K562 (cell line): ENCODE measurements around the gene MAGI2. TPM values are rescaled to one million over a fixed set of nuclear protein-coding genes. Genes with fewer than 3 reads are reported as not detected.

ENCODE experiments used
- ATAC-seq: fragments of 200-7000 bp; cut with Tn5 transposase; 3 replicates; pipeline ENCODE4 v1.9.1; 2020; ENCODE audit warnings: moderate library complexity
- BruUV-seq: library from RNA; stranded (reverse); fragments of 400-500 nt; replicated peaks from 2 replicates; lab custom pipeline; 2021; lab: Mats Ljungman, UMichigan
- CTCF ChIA-PET: fragments of 300-600 bp; formaldehyde crosslinking; extraction: SDS; loops from one replicate; lab custom pipeline; 2021; ENCODE audit warnings: low intra/inter-chr PET ratio; lab: Yijun Ruan, JAX
- POLR2A ChIA-PET: fragments of 300-600, 350-650 bp; sonication (Branson Sonifier 250); formaldehyde crosslinking; extraction: SDS; loops from one replicate; lab custom pipeline; 2021; ENCODE audit warnings: antibody characterized with exemption, inconsistent platforms; lab: Yijun Ruan, JAX
- DNase-seq, 4 experiments: peaks; one replicate each; pipeline versions ENCODE4 v3.0.0 to v3.0.0-alpha.2; 2011 to 2018; ENCODE audit warnings: low spot score in 3 of 4, mixed read lengths in 3 of 4; ENCODE audit errors: extremely low read depth in 1 of 4
- FAIRE-seq: peaks from 2 replicates; lab custom pipeline; 2011; peaks lifted over from hg19 to GRCh38; lab: Jason Lieb, UNC
- H2AFZ ChIP-seq: 2 replicates; pipeline ENCODE4 v1.6.0; 2011; ENCODE audit warnings: low read depth, low read length, control low read depth, inconsistent platforms
- H3K27ac ChIP-seq: fragments of 200-600 bp; 3 replicates; pipeline ENCODE4 v1.8.0; 2011; ENCODE audit warnings: low read depth, mild to moderate bottlenecking, control low read depth, inconsistent platforms, low read length, moderate library complexity, mixed read lengths; ENCODE audit errors: extremely low read depth
- H3K27me3 ChIP-seq, 2 experiments: fragments of 300-600 bp in 1 of 2; 2 replicates in 1 of 2; 3 replicates in 1 of 2; pipeline versions ENCODE4 v1.6.0 to v1.8.0; 2011; ENCODE audit warnings: inconsistent platforms in 2 of 2, low read length in 2 of 2, mild to moderate bottlenecking in 1 of 2, mixed read lengths in 1 of 2, moderate library complexity in 1 of 2; ENCODE audit not compliant: control insufficient read depth in 2 of 2, insufficient read depth in 2 of 2
- H3K36me3 ChIP-seq: fragments of 300-600 bp; 3 replicates; pipeline ENCODE4 v1.8.0; 2011; ENCODE audit warnings: mild to moderate bottlenecking, low read length, inconsistent platforms; ENCODE audit not compliant: control insufficient read depth, insufficient read depth
- H3K4me1 ChIP-seq, 2 experiments: fragments of 200-600 bp in 1 of 2; replicated peaks in 1 of 2; 2 replicates in 1 of 2; 3 replicates in 1 of 2; pipeline versions ENCODE4 v1.5.1 to v1.8.0; 2011; ENCODE audit warnings: inconsistent platforms in 2 of 2, low read length in 2 of 2, mild to moderate bottlenecking in 1 of 2, mixed read lengths in 1 of 2, moderate library complexity in 1 of 2; ENCODE audit not compliant: control insufficient read depth in 2 of 2, insufficient read depth in 2 of 2
- H3K4me2 ChIP-seq: 2 replicates; pipeline ENCODE4 v1.6.1; 2011; ENCODE audit warnings: low read length, control low read depth, inconsistent platforms, mixed read lengths; ENCODE audit not compliant: insufficient read depth
- H3K4me3 ChIP-seq: fragments of 200-600 bp; sonication (generic), shearing (Covaris generic); 2 replicates; pipeline ENCODE4 v1.5.1; 2016; ENCODE audit warnings: control low read depth, inconsistent platforms
- H3K79me2 ChIP-seq: fragments of 200-600 bp; 3 replicates; pipeline ENCODE4 v1.8.0; 2011; ENCODE audit warnings: low read length, inconsistent platforms; ENCODE audit not compliant: control insufficient read depth, insufficient read depth
- H3K9ac ChIP-seq, 2 experiments: 2 replicates each; pipeline versions ENCODE4 v1.6.0 to v1.6.1; 2011; ENCODE audit warnings: low read depth in 2 of 2, low read length in 2 of 2, control low read depth in 1 of 2, inconsistent platforms in 1 of 2, mild to moderate bottlenecking in 1 of 2, mixed read lengths in 1 of 2; ENCODE audit not compliant: insufficient read depth in 1 of 2
- H3K9me1 ChIP-seq: one replicate; pipeline ENCODE4 v1.6.0; 2011; ENCODE audit warnings: inconsistent platforms, mild to moderate bottlenecking, low read length, moderate library complexity; ENCODE audit not compliant: control insufficient read depth, insufficient read depth
- H3K9me3 ChIP-seq: replicated peaks from 2 replicates; pipeline ENCODE4 v1.5.1; 2011; ENCODE audit warnings: low read depth, low read length, inconsistent platforms; ENCODE audit not compliant: control insufficient read depth, insufficient read depth
- H4K20me1 ChIP-seq: replicated peaks from 2 replicates; pipeline ENCODE4 v1.6.1; 2011; ENCODE audit warnings: low read length, inconsistent platforms, mixed read lengths; ENCODE audit not compliant: control insufficient read depth, insufficient read depth
- C11orf30 ChIP-seq: fragments of 450-650 bp; IDR thresholded peaks from 2 replicates; pipeline ENCODE4 v1.6.1; 2016; ENCODE audit warnings: low read depth, mild to moderate bottlenecking
- CTBP1 ChIP-seq: fragments of 450-650 bp; IDR thresholded peaks from 2 replicates; pipeline ENCODE4 v1.6.1; 2016; ENCODE audit warnings: borderline replicate concordance
- LCOR ChIP-seq: sonication (generic); formaldehyde crosslinking; IDR thresholded peaks from 2 replicates; pipeline ENCODE4 v1.8.0; 2022; ENCODE audit warnings: mild to moderate bottlenecking, missing genetic modification reagents
- PRMT5 ChIP-seq: sonication (generic); formaldehyde crosslinking; IDR thresholded peaks from 2 replicates; pipeline ENCODE4 v1.5.0; 2020; ENCODE audit warnings: missing genetic modification reagents
- ZFX ChIP-seq: sonication (generic); formaldehyde crosslinking; IDR thresholded peaks from 2 replicates; pipeline ENCODE4 v1.8.0; 2022; ENCODE audit warnings: mild to moderate bottlenecking, missing genetic modification reagents, moderate library complexity
- ZNF174 ChIP-seq: fragments of 250-450 bp; sonication (Bioruptor Pico); IDR thresholded peaks from 2 replicates; pipeline ENCODE4 v1.4.0; 2020; ENCODE audit warnings: mild to moderate bottlenecking
- ZNF3 ChIP-seq: fragments of 250-450 bp; sonication (Bioruptor Pico); IDR thresholded peaks from 2 replicates; pipeline ENCODE4 v1.5.0; 2021; ENCODE audit warnings: mild to moderate bottlenecking, moderate library complexity
- ZNF551 ChIP-seq: fragments of 250-450 bp; sonication (Bioruptor Pico); IDR thresholded peaks from 2 replicates; pipeline ENCODE4 v1.5.0; 2021; ENCODE audit warnings: mild to moderate bottlenecking, moderate library complexity
- WGBS: fragments of 100-300 bp; shearing (Covaris generic); methylation state at CpG from one replicate; pipeline ENCODE4 v1.1.6; 2016; ENCODE audit warnings: low coverage, mixed read lengths; ENCODE audit not compliant: insufficient coverage; ENCODE audit errors: missing lambda C conversion rate; 5-methylcytosine and 5-hydroxymethylcytosine counted together
- in situ Hi-C: fragments of 300-500 bp; cut with MboI; formaldehyde crosslinking; loops from 4 replicates; pipeline ENCODE4 v1.15.0; 2018; ENCODE audit warnings: inconsistent platforms, mixed read lengths
- intact Hi-C: fragments of 100-400 bp; cut with micrococcal nuclease; formaldehyde crosslinking; loops from 2 replicates; pipeline ENCODE4 v1.14.2; 2022
- polyA plus RNA-seq, 8 experiments: library from polyadenylated mRNA; depleted of rRNA in 4 of 8; stranded (reverse) in 5 of 8; unstranded in 3 of 8; fragments of >200 nt; fragmentation: Nextera tagmentation in 2 of 8; fragmentation: Illumina TruSeq in 1 of 8; extraction: Ambion mirVana in 2 of 8; extraction: Trizol in 1 of 8; gene quantifications; 2 replicates each; pipeline versions ENCODE4 v1.2.1 to v1.2.3, GENCODE V29; 2011 to 2014; ENCODE audit warnings: inconsistent platforms in 1 of 8, missing spikeins in 1 of 8
- total RNA-seq, 7 experiments: library from RNA; depleted of rRNA in 6 of 7; stranded (reverse); fragments of >200 nt in 6 of 7; fragmentation: Illumina TruSeq in 2 of 7; extraction: Trizol in 2 of 7; gene quantifications; 2 replicates each; pipeline versions ENCODE4 v1.2.1 to v1.2.3, GENCODE V29; 2011 to 2021; ENCODE audit warnings: low replicate concordance in 1 of 7

Gene MAGI2
- total and polyA plus RNA-seq, 9 of the 15 experiments (the other 6 are each of a cell fraction or from before 2014, with no cell fraction given), result 0.27 to 1.4 (median 0.70) TPM

- TF ChIP-seq C11orf30 (no peak), ZNF551 (no peak)
Observed at GRCh38 chr7:78736548-78736947, 716.9 kb downstream of the MAGI2 start (continued).

- ATAC-seq (no peak), FAIRE-seq (no peak), DNase-seq (no peak)
- in situ Hi-C loops (no loop called here), intact Hi-C loops (no loop called here)
- Histone ChIP-seq H2AFZ (no peak overlapping the region), H3K4me2 (no peak overlapping the region), H3K4me3 (no peak overlapping the region), H4K20me1 (no peaks in the 10 kb centered on the region), H3K9ac (no peak overlapping the region), H3K27ac (no peak overlapping the region), H3K36me3 (no peaks in the 10 kb centered on the region), H3K9me3 (no peaks in the 10 kb centered on the region), H3K9me1 (no peaks in the 10 kb centered on the region), H3K27me3 (no peaks in the 10 kb centered on the region), H3K79me2 (no peaks in the 10 kb centered on the region), H3K4me1 (no peaks in the 10 kb centered on the region)
- WGBS, result 3% methylated on average over 6 of the region's 6 CpGs
- ChIA-PET POLR2A (no interaction called here), CTCF (no interaction called here)
- no peak for TF ChIP-seq ZNF174 (CRISPR knock-in tag)
- no peak for TF ChIP-seq ZFX
- no TSS peak for BruUV-seq
Observed at GRCh38 chr7:78734626-78735025, 718.8 kb downstream of the MAGI2 start.

GRCh38 chr7:78720066-78720465 is 733.4 kb downstream of the MAGI2 start:
- FAIRE-seq, result no peak
- Histone ChIP-seq H3K4me3 (no peak overlapping the region), H3K4me2 (no peak overlapping the region), H3K4me1 (no peaks in the 10 kb centered on the region), H3K36me3 (no peaks in the 10 kb centered on the region), H3K9ac (no peak overlapping the region), H3K9me3 (no peaks in the 10 kb centered on the region; the same call in 1 of the 2 replicates), H2AFZ (no peak overlapping the region)
- POLR2A ChIA-PET, result no interaction called here
- intact Hi-C loops, result no loop called here
- ATAC-seq, result no peak
- no peak for DNase-seq
- TF ChIP-seq CTBP1 (no peak), ZNF3 (CRISPR knock-in tag) (no peak), LCOR (CRISPR knock-in tag) (no peak), PRMT5 (no peak)
- TF ChIP-seq, all 486 proteins: peak for 0
- no peak overlapping the region for H3K27ac ChIP-seq
- in situ Hi-C loops, result no loop called here
- no peaks in the 10 kb centered on the region for H3K79me2 ChIP-seq
- H3K9me1 ChIP-seq, result no peaks in the 10 kb centered on the region
- no peaks in the 10 kb centered on the region for H3K27me3 ChIP-seq
- CTCF ChIA-PET, result no interaction called here
- no peaks in the 10 kb centered on the region for H4K20me1 ChIP-seq
- no TSS peak for BruUV-seq
